A549 (cell line): ENCODE measurements around the gene TSPAN18. TPM values are rescaled to one million over a fixed set of nuclear protein-coding genes. Genes with fewer than 3 reads are reported as not detected.

Source experiments
- ATAC-seq, 2 experiments: fragments of 200-7000 bp in 1 of 2; fragments of >200 bp in 1 of 2; cut with Nextera tagmentation in 1 of 2; cut with Tn5 transposase in 1 of 2; 3 replicates each; pipeline versions ENCODE4 v1.8.0 to v1.9.1; 2018 to 2020; ENCODE audit warnings: mild to moderate bottlenecking in 1 of 2, moderate library complexity in 1 of 2
- CTCF ChIA-PET: fragments of 300-600 bp; sonication (Branson Sonifier 250); formaldehyde crosslinking; extraction: SDS; loops from one replicate; lab custom pipeline; 2021; ENCODE audit warnings: antibody characterized with exemption, inconsistent platforms; lab: Yijun Ruan, JAX
- POLR2A ChIA-PET: fragments of 350-600 bp; formaldehyde crosslinking; extraction: SDS; loops from one replicate; lab custom pipeline; 2021; ENCODE audit warnings: antibody characterized with exemption, inconsistent platforms; lab: Yijun Ruan, JAX
- DNase-seq, 2 experiments: peaks; one replicate each; pipeline versions ENCODE4 v3.0.0 to v3.0.0-alpha.2; 2011 to 2016; ENCODE audit warnings: low read depth in 1 of 2, low spot score in 1 of 2
- FAIRE-seq: peaks from 2 replicates; lab custom pipeline; 2011; peaks lifted over from hg19 to GRCh38; lab: Jason Lieb, UNC
- H3K27ac ChIP-seq, 2 experiments: fragments of >200 bp; sonication (Bioruptor Twin); formaldehyde crosslinking; 3 replicates each; pipeline ENCODE4 v1.5.1; 2016 to 2017
- H3K4me1 ChIP-seq: fragments of >200 bp; sonication (Bioruptor Twin); formaldehyde crosslinking; 3 replicates; pipeline ENCODE4 v1.6.1; 2016
- H3K4me2 ChIP-seq: fragments of >200 bp; sonication (Bioruptor Twin); formaldehyde crosslinking; 3 replicates; pipeline ENCODE4 v1.6.1; 2016
- H3K4me3 ChIP-seq: fragments of >200 bp; sonication (Bioruptor Twin); formaldehyde crosslinking; 3 replicates; pipeline ENCODE4 v1.5.1; 2016
- H3K9me3 ChIP-seq: fragments of >200 bp; sonication (Bioruptor Twin); formaldehyde crosslinking; 3 replicates; pipeline ENCODE4 v1.6.1; 2016
- CBX2 ChIP-seq: fragments of 200-600 bp; sonication (generic); IDR thresholded peaks from 2 replicates; pipeline ENCODE4 v1.6.1; 2016; ENCODE audit warnings: low read depth, mild to moderate bottlenecking, borderline replicate concordance
- CBX8 ChIP-seq: fragments of 200-600 bp; sonication (generic); IDR thresholded peaks from 2 replicates; pipeline ENCODE4 v1.6.1; 2016
- CHD2 ChIP-seq: fragments of 150-350 bp; IDR thresholded peaks from 2 replicates; pipeline ENCODE4 v1.6.1; 2014; ENCODE audit warnings: low read length; ENCODE audit not compliant: partially characterized antibody
- CHD4 ChIP-seq: fragments of 200-600 bp; sonication (generic); IDR thresholded peaks from 2 replicates; pipeline ENCODE4 v1.6.1; 2016; ENCODE audit warnings: antibody characterized with exemption, mild to moderate bottlenecking, borderline replicate concordance
- FOSB ChIP-seq: fragments of 250-450 bp; sonication (Bioruptor Pico); IDR thresholded peaks from 2 replicates; pipeline ENCODE4 v1.5.0; 2020; ENCODE audit warnings: mild to moderate bottlenecking, moderate library complexity
- FOXS1 ChIP-seq: fragments of 250-450 bp; sonication (Bioruptor Pico); IDR thresholded peaks from 2 replicates; pipeline ENCODE4 v1.5.0; 2020; ENCODE audit warnings: mild to moderate bottlenecking, moderate library complexity
- HOXA7 ChIP-seq: fragments of 250-450 bp; sonication (Bioruptor Pico); IDR thresholded peaks from 2 replicates; pipeline ENCODE4 v1.5.0; 2020; ENCODE audit warnings: mild to moderate bottlenecking, moderate library complexity
- JUN ChIP-seq, 2 experiments: fragments of >200 bp; sonication (Bioruptor Twin); formaldehyde crosslinking; IDR thresholded peaks; 2 replicates in 1 of 2; 3 replicates in 1 of 2; pipeline ENCODE4 v1.6.1; 2016 to 2017
- KDM5A ChIP-seq: fragments of 200-600 bp; sonication (generic); IDR thresholded peaks from 2 replicates; pipeline ENCODE4 v1.6.1; 2016; ENCODE audit warnings: antibody characterized with exemption, mild to moderate bottlenecking
- NFE2L2 ChIP-seq: fragments of 150-350 bp; conservative IDR thresholded peaks from 2 replicates; pipeline ENCODE4 v1.6.1; 2014; ENCODE audit warnings: low read length
- PHF8 ChIP-seq: fragments of 200-600 bp; sonication (generic); IDR thresholded peaks from 2 replicates; pipeline ENCODE4 v1.6.1; 2016; ENCODE audit warnings: low read depth, mild to moderate bottlenecking, antibody characterized with exemption, moderate library complexity, borderline replicate concordance
- POLR2A ChIP-seq: IDR thresholded peaks from 2 replicates; pipeline ENCODE4 v1.6.1; 2012; ENCODE audit warnings: mild to moderate bottlenecking, low read length
- POLR2AphosphoS2 ChIP-seq: conservative IDR thresholded peaks from 2 replicates; pipeline ENCODE4 v1.6.1; 2012; ENCODE audit warnings: low read length, improper control_type of control experiment, inconsistent platforms
- RAD21 ChIP-seq, 2 experiments: fragments of >200 bp in 1 of 2; sonication (Bioruptor Twin) in 1 of 2; formaldehyde crosslinking in 1 of 2; IDR thresholded peaks in 1 of 2; conservative IDR thresholded peaks in 1 of 2; 2 replicates in 1 of 2; 3 replicates in 1 of 2; pipeline ENCODE4 v1.6.1; 2012 to 2018; ENCODE audit warnings: inconsistent platforms in 1 of 2
- RARB ChIP-seq: fragments of 250-450 bp; sonication (Bioruptor Pico); IDR thresholded peaks from 2 replicates; pipeline ENCODE4 v1.8.0; 2021; ENCODE audit warnings: mild to moderate bottlenecking, moderate library complexity
- SMC3 ChIP-seq: fragments of >200 bp; sonication (Bioruptor Twin); formaldehyde crosslinking; IDR thresholded peaks from 3 replicates; pipeline ENCODE4 v1.6.1; 2018; ENCODE audit warnings: inconsistent platforms
- SREBF2 ChIP-seq: fragments of 450-650 bp; IDR thresholded peaks from 2 replicates; pipeline ENCODE4 v1.6.1; 2014; ENCODE audit warnings: mild to moderate bottlenecking, moderate library complexity
- ZC3H11A ChIP-seq: fragments of 450-650 bp; IDR thresholded peaks from 2 replicates; pipeline ENCODE4 v1.6.1; 2014; ENCODE audit warnings: antibody characterized with exemption, mild to moderate bottlenecking
- WGBS: methylation state at CpG from one replicate; pipeline ENCODE4 v1.1.6; 2017; ENCODE audit errors: missing lambda C conversion rate; 5-methylcytosine and 5-hydroxymethylcytosine counted together
- polyA plus RNA-seq, 4 experiments: library from polyadenylated mRNA; depleted of rRNA in 3 of 4; stranded (reverse); fragments of >200 nt; fragmentation: RNase III in 1 of 4; extraction: RNeasy Plus Mini Kit Qiagen cat#74134 plus additional on column Dnase treatment in 1 of 4; gene quantifications; 2 replicates in 3 of 4; 3 replicates in 1 of 4; pipeline ENCODE4 v1.2.3, GENCODE V29; 2011 to 2017
- TF ChIP-seq, protein P1 (sequence below): fragments of >200 bp; sonication (Bioruptor Twin); formaldehyde crosslinking; IDR thresholded peaks from 3 replicates; pipeline ENCODE4 v1.6.1; 2016
- TF ChIP-seq, protein P2 (sequence below): fragments of >200 bp; sonication (Bioruptor Twin); formaldehyde crosslinking; IDR thresholded peaks from 2 replicates; pipeline ENCODE4 v1.6.1; 2016
- TF ChIP-seq, protein P3 (sequence below): fragments of >200 bp; sonication (Bioruptor Twin); formaldehyde crosslinking; IDR thresholded peaks from 3 replicates; pipeline ENCODE4 v1.5.1; 2016
- TF ChIP-seq, protein P4 (sequence below): fragments of 250-450 bp; sonication (Bioruptor Pico); IDR thresholded peaks from 2 replicates; pipeline ENCODE4 v1.5.0; 2021; ENCODE audit warnings: mild to moderate bottlenecking, moderate library complexity, borderline replicate concordance
- TF ChIP-seq, protein P5 (sequence below): IDR thresholded peaks from 2 replicates; pipeline ENCODE4 v1.6.1; 2012

The TSPAN18 gene
- polyA plus RNA-seq, 2 of the 4 experiments (the other 2 are of a cell fraction), result 0.81 to 4.5 TPM

DNA sequence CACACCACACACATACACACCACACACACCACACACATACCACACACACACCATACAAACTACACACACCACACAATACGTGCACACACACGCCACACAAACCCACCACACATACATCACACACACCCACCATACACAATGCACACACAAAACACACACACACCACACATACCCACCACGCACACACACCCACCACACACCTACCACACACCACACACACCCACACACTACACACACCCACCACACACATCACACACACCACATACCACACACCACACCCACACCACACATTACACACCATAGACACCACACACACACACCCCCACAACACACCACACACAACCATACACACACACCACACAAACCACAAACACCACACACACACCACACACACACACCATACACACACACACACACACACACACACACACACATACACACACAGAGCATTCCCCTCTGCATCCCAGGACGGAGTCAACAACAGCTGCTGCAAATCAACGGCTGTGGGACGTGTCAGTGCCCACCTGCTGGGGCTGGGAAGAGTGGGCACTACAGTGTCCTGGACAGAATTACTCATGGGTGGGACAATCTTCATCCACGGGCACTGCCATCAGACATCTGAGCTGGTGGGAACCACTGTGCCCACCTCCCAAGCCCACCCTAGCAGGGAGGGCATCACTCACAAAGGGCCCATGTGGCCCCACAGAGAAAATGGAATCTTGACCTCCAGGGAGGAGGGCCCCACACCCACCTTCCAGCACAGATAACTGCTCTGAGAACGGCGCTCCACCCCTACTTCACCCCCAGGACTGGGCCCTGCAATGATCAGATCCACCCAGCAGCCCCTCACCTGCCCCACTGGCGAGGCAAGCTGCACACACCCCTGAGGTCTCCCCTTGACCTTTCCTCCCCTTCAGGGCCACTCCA is 215.5 kb downstream of the TSPAN18 start (continued):
- TF ChIP-seq KDM5A (no peak), ZC3H11A (no peak), POLR2A (no peak), SMC3 (no peak), FOSB (CRISPR knock-in tag) (no peak), PHF8 (no peak), CBX8 (no peak), JUN (IDR thresholded peaks at IDR 0.05) (no peak), CHD2 (no peak)
- TF ChIP-seq, protein P1, sequence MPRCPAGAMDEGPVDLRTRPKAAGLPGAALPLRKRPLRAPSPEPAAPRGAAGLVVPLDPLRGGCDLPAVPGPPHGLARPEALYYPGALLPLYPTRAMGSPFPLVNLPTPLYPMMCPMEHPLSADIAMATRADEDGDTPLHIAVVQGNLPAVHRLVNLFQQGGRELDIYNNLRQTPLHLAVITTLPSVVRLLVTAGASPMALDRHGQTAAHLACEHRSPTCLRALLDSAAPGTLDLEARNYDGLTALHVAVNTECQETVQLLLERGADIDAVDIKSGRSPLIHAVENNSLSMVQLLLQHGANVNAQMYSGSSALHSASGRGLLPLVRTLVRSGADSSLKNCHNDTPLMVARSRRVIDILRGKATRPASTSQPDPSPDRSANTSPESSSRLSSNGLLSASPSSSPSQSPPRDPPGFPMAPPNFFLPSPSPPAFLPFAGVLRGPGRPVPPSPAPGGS, result no peak

DNA sequence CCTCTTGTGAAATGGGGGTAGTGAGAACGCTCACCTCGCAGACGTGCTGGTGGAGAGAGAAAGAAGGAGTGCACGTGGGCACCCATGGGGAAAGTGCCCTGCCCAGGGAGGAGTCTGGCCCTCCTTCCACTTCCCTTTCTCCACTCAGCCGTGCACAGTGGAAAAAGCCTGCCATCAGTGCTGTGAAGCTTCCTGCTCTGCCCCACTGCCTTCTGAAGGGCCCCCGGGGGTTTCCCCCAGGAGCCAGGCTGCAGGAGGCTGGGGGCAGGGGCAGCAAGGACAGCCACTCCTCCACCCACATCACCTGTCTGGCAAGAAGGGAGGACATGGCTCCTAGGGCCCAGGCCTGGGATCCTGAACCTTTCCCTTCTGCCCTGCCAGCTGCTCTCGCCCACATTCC is 216.4 kb downstream of the TSPAN18 start:
- CTCF ChIA-PET, result interaction anchor here (14.6 to 24.5 kb wide), 2 partner anchors 12 to 149 kb away, joined by 332 to 1740 read pairs; no protein-coding TSS in a partner anchor
- H3K4me3 ChIP-seq, result no peak overlapping the region
- DNase-seq (no peak), ATAC-seq (no peak), FAIRE-seq (no peak)
- H3K27ac ChIP-seq, result no peak overlapping the region
- H3K4me2 ChIP-seq, result no peak overlapping the region
- POLR2A ChIA-PET, result no interaction called here
- 87% methylated on average over 6 of the region's 7 CpGs for WGBS
- TF ChIP-seq, protein P2, sequence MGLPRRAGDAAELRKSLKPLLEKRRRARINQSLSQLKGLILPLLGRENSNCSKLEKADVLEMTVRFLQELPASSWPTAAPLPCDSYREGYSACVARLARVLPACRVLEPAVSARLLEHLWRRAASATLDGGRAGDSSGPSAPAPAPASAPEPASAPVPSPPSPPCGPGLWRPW, result no peak
- TF ChIP-seq, protein P3, sequence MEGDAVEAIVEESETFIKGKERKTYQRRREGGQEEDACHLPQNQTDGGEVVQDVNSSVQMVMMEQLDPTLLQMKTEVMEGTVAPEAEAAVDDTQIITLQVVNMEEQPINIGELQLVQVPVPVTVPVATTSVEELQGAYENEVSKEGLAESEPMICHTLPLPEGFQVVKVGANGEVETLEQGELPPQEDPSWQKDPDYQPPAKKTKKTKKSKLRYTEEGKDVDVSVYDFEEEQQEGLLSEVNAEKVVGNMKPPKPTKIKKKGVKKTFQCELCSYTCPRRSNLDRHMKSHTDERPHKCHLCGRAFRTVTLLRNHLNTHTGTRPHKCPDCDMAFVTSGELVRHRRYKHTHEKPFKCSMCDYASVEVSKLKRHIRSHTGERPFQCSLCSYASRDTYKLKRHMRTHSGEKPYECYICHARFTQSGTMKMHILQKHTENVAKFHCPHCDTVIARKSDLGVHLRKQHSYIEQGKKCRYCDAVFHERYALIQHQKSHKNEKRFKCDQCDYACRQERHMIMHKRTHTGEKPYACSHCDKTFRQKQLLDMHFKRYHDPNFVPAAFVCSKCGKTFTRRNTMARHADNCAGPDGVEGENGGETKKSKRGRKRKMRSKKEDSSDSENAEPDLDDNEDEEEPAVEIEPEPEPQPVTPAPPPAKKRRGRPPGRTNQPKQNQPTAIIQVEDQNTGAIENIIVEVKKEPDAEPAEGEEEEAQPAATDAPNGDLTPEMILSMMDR, result no peak
- no peak for TF ChIP-seq SREBF2
- H3K9me3 ChIP-seq, result no peaks in the 10 kb centered on the region
- H3K4me1 ChIP-seq, result 0 out of 3 replicates have a peak, but pooled peaks cover 4% of the 10 kb centered on the region

DNA sequence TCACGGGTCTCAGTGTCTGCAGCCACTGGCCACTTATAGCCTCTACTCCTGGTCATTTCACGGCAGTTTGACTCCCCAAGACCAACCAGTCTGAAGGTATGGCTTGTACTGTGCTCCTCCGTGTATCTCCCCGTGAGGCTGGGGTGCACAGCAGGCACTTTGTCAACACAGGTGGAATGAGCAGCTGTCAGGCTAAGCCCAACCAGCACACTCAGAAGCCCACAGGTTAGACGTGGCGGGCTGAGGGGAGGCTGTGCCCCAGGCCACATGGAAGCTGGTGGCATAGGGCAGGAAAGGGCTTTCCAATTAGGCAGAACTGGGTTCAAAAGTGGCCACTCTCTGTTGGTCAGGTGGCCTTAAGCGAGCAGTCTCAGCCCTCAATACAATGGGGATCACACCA is 216.9 kb downstream of the TSPAN18 start:
- DNase-seq, result no peak
- CTCF ChIA-PET, result interaction anchor here (14.6 to 24.5 kb wide), 2 partner anchors 12 to 148 kb away, joined by 332 to 1740 read pairs; no protein-coding TSS in a partner anchor
- POLR2A ChIA-PET, result no interaction called here
- TF ChIP-seq POLR2AphosphoS2 (no peak), FOXS1 (CRISPR knock-in tag) (no peak), CHD4 (no peak), NFE2L2 (no peak), RAD21 (conservative IDR thresholded peaks at IDR 0.05 in 1 of 2, IDR thresholded peaks at IDR 0.05 in 1 of 2) (no peak), HOXA7 (CRISPR knock-in tag) (no peak), CBX2 (no peak), RARB (CRISPR knock-in tag) (no peak)
- TF ChIP-seq, protein P4, sequence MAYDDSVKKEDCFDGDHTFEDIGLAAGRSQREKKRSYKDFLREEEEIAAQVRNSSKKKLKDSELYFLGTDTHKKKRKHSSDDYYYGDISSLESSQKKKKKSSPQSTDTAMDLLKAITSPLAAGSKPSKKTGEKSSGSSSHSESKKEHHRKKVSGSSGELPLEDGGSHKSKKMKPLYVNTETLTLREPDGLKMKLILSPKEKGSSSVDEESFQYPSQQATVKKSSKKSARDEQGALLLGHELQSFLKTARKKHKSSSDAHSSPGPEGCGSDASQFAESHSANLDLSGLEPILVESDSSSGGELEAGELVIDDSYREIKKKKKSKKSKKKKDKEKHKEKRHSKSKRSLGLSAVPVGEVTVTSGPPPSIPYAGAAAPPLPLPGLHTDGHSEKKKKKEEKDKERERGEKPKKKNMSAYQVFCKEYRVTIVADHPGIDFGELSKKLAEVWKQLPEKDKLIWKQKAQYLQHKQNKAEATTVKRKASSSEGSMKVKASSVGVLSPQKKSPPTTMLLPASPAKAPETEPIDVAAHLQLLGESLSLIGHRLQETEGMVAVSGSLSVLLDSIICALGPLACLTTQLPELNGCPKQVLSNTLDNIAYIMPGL (CRISPR knock-in tag), result no peak
- TF ChIP-seq, protein P5, sequence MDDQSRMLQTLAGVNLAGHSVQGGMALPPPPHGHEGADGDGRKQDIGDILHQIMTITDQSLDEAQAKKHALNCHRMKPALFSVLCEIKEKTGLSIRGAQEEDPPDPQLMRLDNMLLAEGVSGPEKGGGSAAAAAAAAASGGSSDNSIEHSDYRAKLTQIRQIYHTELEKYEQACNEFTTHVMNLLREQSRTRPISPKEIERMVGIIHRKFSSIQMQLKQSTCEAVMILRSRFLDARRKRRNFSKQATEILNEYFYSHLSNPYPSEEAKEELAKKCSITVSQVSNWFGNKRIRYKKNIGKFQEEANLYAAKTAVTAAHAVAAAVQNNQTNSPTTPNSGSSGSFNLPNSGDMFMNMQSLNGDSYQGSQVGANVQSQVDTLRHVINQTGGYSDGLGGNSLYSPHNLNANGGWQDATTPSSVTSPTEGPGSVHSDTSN, result no peak
- TF ChIP-seq, protein P3, result no peak
- TF ChIP-seq, protein P2, result no peak
- TF ChIP-seq, protein P1, result no peak

More for the DNA sequence above, 216.9 kb downstream of the TSPAN18 start:
- ATAC-seq (no peak), FAIRE-seq (no peak)
- Histone ChIP-seq H3K9me3 (no peaks in the 10 kb centered on the region), H3K4me2 (no peak overlapping the region), H3K27ac (no peak overlapping the region), H3K4me3 (no peak overlapping the region), H3K4me1 (0 out of 3 replicates have a peak, but pooled peaks cover 4% of the 10 kb centered on the region)
- 100% methylated on average over 2 of the region's 7 CpGs for WGBS
